ENCODE results near the gene FLNB.
"Not testable (repeated sequence)": the region's sequence is repeated elsewhere in the genome, so short reads cannot be mapped to it uniquely, and the experiment has no call there.

The FLNB gene

DNA sequence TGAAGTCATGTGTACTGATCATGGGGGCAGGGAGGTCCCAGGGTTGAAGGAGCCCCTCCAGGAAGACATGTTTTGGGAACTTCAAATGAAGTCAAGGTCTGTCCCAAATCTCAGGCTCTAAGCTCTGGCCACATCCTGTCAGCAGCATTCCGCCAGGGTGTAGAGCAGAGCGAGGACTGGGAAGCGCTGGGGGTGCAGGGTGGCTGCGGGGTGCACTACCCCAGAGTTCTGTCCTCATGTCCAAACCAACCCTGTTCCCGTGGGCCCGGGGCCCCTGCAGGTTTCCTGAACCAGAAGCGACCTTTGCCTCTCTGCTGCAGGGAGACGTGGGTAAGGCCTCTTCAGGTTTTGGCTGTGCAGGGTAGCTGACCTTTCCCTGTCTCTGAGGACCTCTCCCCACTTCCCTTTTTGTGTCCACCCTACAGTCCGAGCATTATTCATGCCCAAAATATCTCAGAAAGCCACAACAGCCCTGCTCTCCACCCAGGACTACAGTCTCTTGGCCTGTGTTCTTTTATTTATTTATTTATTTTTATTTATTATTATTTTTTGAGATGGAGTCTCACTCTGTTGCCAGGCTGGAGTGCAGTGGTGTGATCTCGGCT is 26.6 kb upstream of the FLNB start:
- no peak for DNase-seq

DNA sequence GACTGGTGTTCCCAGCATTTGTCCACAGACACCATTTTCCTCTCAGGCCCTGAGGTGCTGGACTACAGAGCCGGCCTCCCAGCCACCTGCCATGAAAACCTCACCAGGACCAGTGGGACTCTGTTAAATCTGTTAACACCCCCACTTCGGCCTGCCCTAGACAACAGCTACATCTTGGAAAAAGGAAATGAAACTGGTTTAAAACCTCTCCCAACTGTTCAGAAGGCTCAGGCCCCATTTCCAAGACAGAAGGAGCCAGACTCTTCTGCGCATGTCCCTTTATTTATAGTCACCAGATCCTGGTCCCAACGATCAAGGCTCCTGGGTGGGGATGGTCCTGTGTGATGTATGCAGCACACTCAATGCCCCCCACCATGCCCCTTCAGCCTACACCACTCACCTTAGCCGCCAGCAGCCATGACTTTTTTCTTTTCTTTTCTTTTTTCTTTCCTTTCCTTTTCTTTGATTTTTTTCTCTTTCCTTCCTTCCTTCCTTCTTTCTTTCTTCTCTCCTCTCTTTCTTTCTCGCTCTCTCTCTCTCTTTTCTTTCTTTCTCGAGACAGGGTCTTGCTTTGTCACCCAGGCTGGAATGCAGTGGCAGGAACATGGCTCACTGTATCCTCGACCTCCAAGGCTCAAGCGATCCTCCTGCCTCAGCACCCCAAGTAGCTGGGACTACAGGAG is 25.5 kb upstream of the FLNB start:
- DNase-seq: no peak

GRCh38 chr3:57983734-57984518 is 24.3 kb upstream of the FLNB start:
- no peak for DNase-seq

GRCh38 chr3:57985176-57985983 is 22.8 kb upstream of the FLNB start:
- no peak for DNase-seq

DNA sequence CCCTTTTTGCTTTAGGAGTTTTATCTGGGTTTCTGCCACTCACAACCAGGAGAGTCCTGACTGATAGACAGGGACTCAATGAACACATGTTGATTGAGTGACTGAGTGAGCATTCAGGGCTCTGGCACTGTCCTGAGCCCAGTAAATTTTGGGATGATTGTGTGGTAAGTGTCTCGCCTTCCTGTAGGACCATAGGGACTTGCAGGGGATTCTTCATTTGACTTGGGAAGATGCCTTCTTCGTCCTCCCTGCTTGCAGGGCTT is 22.3 kb upstream of the FLNB start:
- no peak for DNase-seq

- DNase-seq: no peak
Observed at GRCh38 chr3:57986261-57986660, 22.0 kb upstream of the FLNB start.

DNA sequence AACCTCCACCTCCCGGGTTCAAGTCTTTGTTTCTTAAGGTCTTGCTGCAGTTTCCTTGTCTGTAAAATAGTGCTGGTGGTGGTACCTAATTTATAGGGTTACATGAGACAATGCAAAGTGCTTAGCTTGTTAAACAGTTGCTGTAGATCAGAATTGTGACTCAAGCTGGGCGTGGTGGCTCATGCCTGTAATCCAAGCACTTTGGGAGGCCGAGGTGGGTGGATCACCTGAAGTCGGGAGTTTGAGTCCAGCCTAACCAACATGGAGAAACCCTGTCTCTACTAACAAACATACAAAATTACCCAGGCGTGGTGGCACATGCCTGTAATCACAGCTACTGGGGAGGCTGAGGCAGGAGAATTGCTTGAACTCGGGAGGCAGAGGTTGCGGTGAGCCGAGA is 19.0 kb upstream of the FLNB start:
- not testable (repeated sequence) for DNase-seq

DNA sequence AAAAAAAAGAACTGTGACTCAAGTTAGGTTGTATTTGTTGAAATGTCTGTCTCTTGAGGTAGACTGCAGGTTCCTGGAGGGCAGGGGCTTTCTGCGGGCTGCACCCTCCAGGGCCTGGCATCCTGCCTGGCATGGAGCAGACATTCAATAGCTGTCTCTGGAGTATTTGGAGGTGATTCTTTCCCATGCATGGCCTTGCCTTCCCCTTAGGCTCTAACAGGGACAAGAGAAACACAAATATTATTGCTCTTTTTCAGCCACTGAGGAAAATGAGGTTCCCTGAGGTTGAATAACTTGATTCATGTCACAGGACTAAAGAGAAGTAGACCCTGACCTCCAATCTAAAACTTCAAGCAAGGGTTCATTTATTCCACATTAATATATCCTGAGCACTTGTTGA is 18.6 kb upstream of the FLNB start:
- DNase-seq: no peak

DNA sequence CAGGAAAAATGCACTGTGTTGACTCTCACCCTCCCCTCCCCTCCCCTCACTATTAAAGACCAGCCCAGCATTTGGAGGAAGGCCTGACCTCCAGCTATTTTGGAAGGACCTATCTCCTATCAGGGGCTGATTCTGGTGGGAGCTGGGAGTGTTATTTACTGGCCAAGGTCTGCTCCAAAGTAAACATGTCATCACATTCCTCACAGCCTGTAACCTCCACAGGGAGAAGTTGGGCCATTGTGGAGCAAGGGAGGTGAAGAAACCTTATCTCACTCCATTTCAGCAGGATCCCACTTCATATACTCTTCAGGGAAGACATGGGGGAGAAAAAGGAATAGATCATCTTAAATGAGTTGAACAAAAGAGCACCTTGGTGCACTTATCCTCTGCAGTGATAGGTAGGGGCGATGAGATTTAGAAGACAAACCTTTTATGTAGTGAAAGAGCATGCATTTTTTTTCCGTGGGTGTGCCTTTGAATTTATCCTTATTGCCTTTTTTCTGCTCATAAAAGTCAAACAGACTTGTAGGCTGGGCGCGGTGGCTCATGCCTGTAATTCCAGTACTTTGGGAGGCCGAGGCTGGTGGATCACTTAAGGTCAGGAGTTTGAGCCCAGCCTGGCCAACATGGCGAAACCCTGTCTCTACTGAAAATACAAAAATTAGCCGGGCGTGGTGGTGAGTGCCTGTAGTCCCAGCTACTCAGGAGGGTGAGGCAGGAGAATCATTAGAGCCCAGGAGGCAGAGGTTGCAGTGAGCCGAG is 15.6 kb upstream of the FLNB start:
- no peak for DNase-seq

DNA sequence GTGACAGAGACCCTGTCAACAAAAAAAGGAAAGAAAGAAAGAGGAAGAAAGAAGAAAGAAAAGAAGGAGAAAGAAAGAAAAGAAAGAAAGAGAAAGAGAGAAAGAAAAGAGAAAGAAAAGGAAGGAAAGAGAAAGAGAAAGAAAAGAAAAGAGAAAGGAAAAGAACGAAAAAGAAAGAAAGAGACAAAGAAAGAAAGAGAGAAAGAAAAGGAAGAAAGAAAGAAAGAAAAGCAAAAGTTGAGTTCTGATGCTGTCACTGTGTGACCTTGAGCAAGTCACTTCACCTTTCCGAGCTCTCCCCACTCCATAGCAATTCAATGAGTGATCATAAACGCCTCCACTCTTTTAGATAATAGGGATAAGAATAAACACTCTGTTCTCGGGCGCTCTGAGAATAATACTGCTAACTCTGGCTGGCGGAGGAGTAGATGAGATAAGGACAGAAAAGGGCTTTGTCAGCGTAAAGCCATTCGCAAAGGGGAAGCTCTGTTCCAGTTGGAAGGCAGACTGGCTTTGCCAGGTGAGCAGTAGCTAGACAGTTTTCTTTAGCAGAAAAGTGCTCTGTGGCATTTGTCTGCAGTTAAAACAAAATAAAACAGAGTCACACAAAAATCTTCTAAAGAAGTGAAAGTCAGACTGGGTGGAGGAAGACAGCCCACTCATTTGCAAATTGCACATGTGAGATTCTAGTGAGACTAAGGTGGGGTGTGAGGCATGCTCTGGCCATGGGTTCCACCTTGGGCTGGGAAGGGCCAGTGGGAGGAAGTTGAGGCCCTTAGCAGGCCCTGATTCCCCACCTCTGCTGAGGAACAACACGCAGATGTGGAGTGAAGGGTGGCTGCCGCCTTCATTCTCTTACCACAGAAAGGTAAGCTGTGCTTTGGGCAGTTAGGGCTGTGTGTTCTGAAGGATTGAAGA is 9.6 kb upstream of the FLNB start:
- DNase-seq: no peak

GRCh38 chr3:57999417-58000115 is 8.7 kb upstream of the FLNB start:
- no peak for DNase-seq

GRCh38 chr3:58000306-58001085 is 7.7 kb upstream of the FLNB start:
- no peak for DNase-seq

DNA sequence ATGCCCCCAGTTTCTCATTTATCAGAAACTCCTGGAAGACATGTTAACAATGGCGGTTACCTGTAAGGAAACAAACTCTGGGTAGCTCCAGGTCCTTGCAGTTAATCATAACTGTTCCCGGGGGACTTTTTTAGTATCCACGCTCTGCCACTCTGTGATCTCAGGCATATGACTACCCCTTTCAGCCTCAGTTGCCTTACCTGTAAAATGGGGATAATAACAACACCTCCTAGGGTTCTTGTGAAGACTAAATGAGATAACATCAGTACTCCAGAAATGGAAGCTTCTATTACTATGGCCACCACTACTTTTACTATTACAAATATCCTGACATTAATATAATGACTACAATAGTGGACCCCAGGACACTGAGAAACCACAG is 7.1 kb upstream of the FLNB start:
- DNase-seq: no peak

GRCh38 chr3:58001979-58002378 is 6.2 kb upstream of the FLNB start:
- no peak for DNase-seq

- DNase-seq: no peak
Observed at GRCh38 chr3:58003093-58003492, 5.1 kb upstream of the FLNB start.

- DNase-seq: no peak
Observed at GRCh38 chr3:58004973-58005372, 3.2 kb upstream of the FLNB start.

DNA sequence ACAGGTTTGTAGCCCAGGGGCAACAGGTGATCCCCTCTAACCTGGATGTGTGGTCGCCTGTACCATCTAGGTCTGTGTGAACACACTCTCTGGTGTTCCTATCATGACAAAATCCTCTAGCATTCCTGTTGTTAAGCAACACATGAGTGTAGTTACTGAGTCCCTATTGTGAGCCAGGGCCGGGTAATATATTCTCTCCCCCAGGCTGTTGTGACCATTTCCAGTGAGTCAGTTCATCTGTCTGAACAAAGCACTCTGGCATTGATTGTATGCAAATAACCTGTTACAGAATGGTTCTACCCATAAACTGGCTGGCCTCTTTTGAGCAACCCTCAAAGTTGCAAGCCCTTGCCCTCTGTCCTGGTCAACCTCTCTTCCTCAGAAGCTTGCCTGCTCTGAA is 2.6 kb upstream of the FLNB start:
- no peak for DNase-seq

DNA sequence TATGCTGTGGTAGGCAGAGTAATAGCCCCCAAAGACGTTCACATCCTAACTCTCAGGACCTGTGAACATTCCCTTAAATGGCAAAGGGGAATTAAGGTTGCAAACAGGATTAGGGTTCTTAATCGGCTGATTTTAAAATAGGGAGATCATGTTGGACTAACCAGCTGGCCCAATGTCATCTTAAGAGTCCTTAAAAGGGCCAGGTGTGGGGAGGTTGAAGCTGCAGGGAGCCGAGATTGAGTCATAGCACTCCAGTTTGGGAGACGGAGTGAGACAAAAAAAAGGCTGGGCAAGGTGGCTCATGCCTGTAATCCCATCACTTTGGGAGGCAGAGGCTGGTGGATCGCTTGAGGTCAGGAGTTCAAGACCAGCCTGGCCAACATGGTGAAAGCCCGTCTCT is 1.6 kb upstream of the FLNB start:
- no peak for DNase-seq

- DNase-seq: no peak
Observed at GRCh38 chr3:58009026-58009748, 965 bp downstream of the FLNB start.

Measured in SHP77 (cell line).